Activated T-cell treated with anti-CD3 and anti-CD28 coated beads for 1 hour (primary cell): ENCODE data around the gene LDHD.
A peak's percentile ranks its signal among the peaks of the same experiment; 100 is the strongest.

Experiments
- DNase-seq: peaks from one replicate; pipeline ENCODE4 v3.0.0-alpha.2; 2020; ENCODE audit warnings: low read depth

Gene LDHD

GRCh38 chr16:75079346-75079926 lies 37.1 kb downstream of the LDHD start:
- no peak for DNase-seq

- DNase-seq = no peak
These were observed 37.7 kb downstream of the LDHD start for GRCh38 chr16:75078886-75079285.

GRCh38 chr16:75075688-75076268 lies 40.8 kb downstream of the LDHD start:
- DNase-seq = no peak

- DNase-seq = peak; percentile 62
These were observed 41.5 kb downstream of the LDHD start for GRCh38 chr16:75074920-75075687.

GRCh38 chr16:75074304-75074793 lies 42.2 kb downstream of the LDHD start:
- no peak for DNase-seq

- no peak for DNase-seq
These were observed 42.9 kb downstream of the LDHD start for GRCh38 chr16:75073545-75074303.

- DNase-seq = no peak
These were observed 44.2 kb downstream of the LDHD start for GRCh38 chr16:75072239-75072947.

GRCh38 chr16:75071621-75072020 lies 45.0 kb downstream of the LDHD start:
- no peak for DNase-seq

- no peak for DNase-seq
These were observed 46.4 kb downstream of the LDHD start for GRCh38 chr16:75070012-75070841.

- no peak for DNase-seq
These were observed 48.2 kb downstream of the LDHD start for GRCh38 chr16:75068085-75069031.

GRCh38 chr16:75066861-75067447 lies 49.6 kb downstream of the LDHD start:
- DNase-seq = no peak

GRCh38 chr16:75065521-75066149 lies 50.9 kb downstream of the LDHD start:
- DNase-seq = no peak

- peak; percentile 17 for DNase-seq
These were observed 51.5 kb downstream of the LDHD start for GRCh38 chr16:75065149-75065505.

GRCh38 chr16:75064403-75065148 lies 52.0 kb downstream of the LDHD start:
- no peak for DNase-seq

GRCh38 chr16:75063549-75064088 lies 53.0 kb downstream of the LDHD start:
- DNase-seq = no peak

- DNase-seq = no peak
These were observed 53.6 kb downstream of the LDHD start for GRCh38 chr16:75062976-75063346.

- no peak for DNase-seq
These were observed 54.2 kb downstream of the LDHD start for GRCh38 chr16:75062135-75062975.
